H9 (cell line): ENCODE results near the gene NCKAP5. TPM values are rescaled to one million over a fixed set of nuclear protein-coding genes. Genes with fewer than 3 reads are reported as not detected.

Experiments used
- DNase-seq: peaks from one replicate; pipeline ENCODE4 v3.0.0-alpha.2; 2017
- H2AFZ ChIP-seq: one replicate; pipeline ENCODE4 v1.6.1; 2013; ENCODE audit warnings: mild to moderate bottlenecking, low read length, control low read depth, moderate library complexity
- H2AK5ac ChIP-seq: 2 replicates; pipeline ENCODE4 v1.6.1; 2013; ENCODE audit warnings: low read length, control low read depth, mixed read lengths; ENCODE audit not compliant: insufficient read length
- H2BK120ac ChIP-seq: one replicate; pipeline ENCODE4 v1.6.1; 2013; ENCODE audit warnings: low read depth, mild to moderate bottlenecking, low read length, control low read depth, inconsistent platforms; ENCODE audit not compliant: poor library complexity, severe bottlenecking
- H2BK12ac ChIP-seq: 2 replicates; pipeline ENCODE4 v1.6.1; 2013; ENCODE audit warnings: low read length, control low read depth, mixed read lengths, low read depth; ENCODE audit not compliant: insufficient read length
- H2BK15ac ChIP-seq: 2 replicates; pipeline ENCODE4 v1.6.1; 2013; ENCODE audit warnings: low read depth, low read length, control low read depth
- H2BK20ac ChIP-seq: one replicate; pipeline ENCODE4 v1.6.1; 2013; ENCODE audit warnings: low read depth, mild to moderate bottlenecking, low read length, control low read depth, inconsistent platforms; ENCODE audit not compliant: poor library complexity, severe bottlenecking
- H2BK5ac ChIP-seq: 2 replicates; pipeline ENCODE4 v1.6.1; 2013; ENCODE audit warnings: low read length, control low read depth, mixed read lengths; ENCODE audit not compliant: insufficient read length
- H3K14ac ChIP-seq: 2 replicates; pipeline ENCODE4 v1.6.1; 2013; ENCODE audit warnings: low read length, control low read depth; ENCODE audit not compliant: insufficient read depth
- H3K18ac ChIP-seq: 2 replicates; pipeline ENCODE4 v1.6.1; 2013; ENCODE audit warnings: low read depth, mild to moderate bottlenecking, mixed read lengths, low read length, control low read depth; ENCODE audit not compliant: insufficient read length
- H3K23ac ChIP-seq: 2 replicates; pipeline ENCODE4 v1.6.1; 2013; ENCODE audit warnings: low read length, control low read depth, mixed read lengths, low read depth; ENCODE audit not compliant: insufficient read length
- H3K23me2 ChIP-seq: 2 replicates; pipeline ENCODE4 v1.6.1; 2013; ENCODE audit warnings: low read depth, mild to moderate bottlenecking, mixed read lengths, low read length, control low read depth; ENCODE audit not compliant: insufficient read length, poor library complexity, severe bottlenecking
- H3K27ac ChIP-seq: 2 replicates; pipeline ENCODE4 v1.5.1; 2013; ENCODE audit warnings: low read length, control low read depth, mixed read lengths, low read depth; ENCODE audit not compliant: insufficient read length
- H3K27me3 ChIP-seq: 2 replicates; pipeline ENCODE4 v1.6.1; 2013; ENCODE audit warnings: low read length, control low read depth, inconsistent platforms; ENCODE audit not compliant: insufficient read depth
- H3K4ac ChIP-seq: 2 replicates; pipeline ENCODE4 v1.6.1; 2013; ENCODE audit warnings: low read depth, mild to moderate bottlenecking, control low read depth, inconsistent platforms, low read length, moderate library complexity
- H3K4me1 ChIP-seq: 2 replicates; pipeline ENCODE4 v1.6.1; 2013; ENCODE audit warnings: low read length, control low read depth, inconsistent platforms; ENCODE audit not compliant: insufficient read depth
- H3K4me2 ChIP-seq: 2 replicates; pipeline ENCODE4 v1.6.1; 2013; ENCODE audit warnings: low read length, control low read depth, mixed read lengths; ENCODE audit not compliant: insufficient read length, insufficient read depth
- H3K56ac ChIP-seq: 2 replicates; pipeline ENCODE4 v1.6.1; 2013; ENCODE audit warnings: low read depth, mild to moderate bottlenecking, mixed read lengths, low read length, control low read depth; ENCODE audit not compliant: insufficient read length
- H3K79me1 ChIP-seq: 2 replicates; pipeline ENCODE4 v1.6.1; 2013; ENCODE audit warnings: low read depth, mild to moderate bottlenecking, moderate library complexity, low read length, control low read depth, inconsistent platforms; ENCODE audit not compliant: insufficient read depth, poor library complexity, severe bottlenecking
- H3K79me2 ChIP-seq: 2 replicates; pipeline ENCODE4 v1.6.1; 2013; ENCODE audit warnings: low read length, control low read depth, inconsistent platforms; ENCODE audit not compliant: insufficient read depth
- H3K9ac ChIP-seq: 2 replicates; pipeline ENCODE4 v1.6.1; 2013; ENCODE audit warnings: low read length, control low read depth, mixed read lengths; ENCODE audit not compliant: insufficient read length; ENCODE audit errors: extremely low read depth
- H3K9me3 ChIP-seq: one replicate; pipeline ENCODE4 v1.6.1; 2013; ENCODE audit warnings: low read depth, low read length, inconsistent platforms; ENCODE audit not compliant: control insufficient read depth
- H3T11ph ChIP-seq: one replicate; pipeline ENCODE4 v1.6.1; 2013; ENCODE audit warnings: mild to moderate bottlenecking, low read length, control low read depth, inconsistent platforms
- H4K20me1 ChIP-seq: one replicate; pipeline ENCODE4 v1.6.1; 2013; ENCODE audit not compliant: control insufficient read depth, insufficient read length, insufficient read depth
- H4K5ac ChIP-seq: 2 replicates; pipeline ENCODE4 v1.6.1; 2013; ENCODE audit warnings: low read depth, mild to moderate bottlenecking, mixed read lengths, low read length, control low read depth; ENCODE audit not compliant: insufficient read length
- H4K8ac ChIP-seq: replicated peaks from 2 replicates; pipeline ENCODE4 v1.6.1; 2013; ENCODE audit warnings: low read length, control low read depth, mixed read lengths, low read depth; ENCODE audit not compliant: insufficient read length
- H4K91ac ChIP-seq: 2 replicates; pipeline ENCODE4 v1.6.1; 2013; ENCODE audit warnings: low read depth, mild to moderate bottlenecking, moderate library complexity, mixed read lengths, low read length, control low read depth; ENCODE audit not compliant: insufficient read length
- H3K27ac Mint-ChIP-seq, 3 experiments: 2 replicates in 2 of 3; 3 replicates in 1 of 3; pipeline ENCODE4 v1.8.0; 2020 to 2021; ENCODE audit warnings: mixed read lengths in 3 of 3, mild to moderate bottlenecking in 1 of 3, moderate library complexity in 1 of 3
- H3K27me3 Mint-ChIP-seq: 2 replicates; pipeline ENCODE4 v1.8.0; 2021; ENCODE audit warnings: low read depth, mild to moderate bottlenecking, moderate library complexity, mixed read lengths
- H3K36me3 Mint-ChIP-seq, 3 experiments: 2 replicates in 2 of 3; 3 replicates in 1 of 3; pipeline ENCODE4 v1.8.0; 2020 to 2021; ENCODE audit warnings: low read depth in 3 of 3, mixed read lengths in 3 of 3; ENCODE audit not compliant: insufficient read depth in 1 of 3
- H3K4me1 Mint-ChIP-seq, 2 experiments: 2 replicates each; pipeline ENCODE4 v1.8.0; 2020; ENCODE audit warnings: mixed read lengths in 2 of 2
- H3K4me3 Mint-ChIP-seq, 2 experiments: 2 replicates in 1 of 2; 3 replicates in 1 of 2; pipeline ENCODE4 v1.8.0; 2020 to 2021; ENCODE audit warnings: mild to moderate bottlenecking in 2 of 2, mixed read lengths in 2 of 2, moderate library complexity in 1 of 2
- H3K9me3 Mint-ChIP-seq, 2 experiments: 2 replicates in 1 of 2; 3 replicates in 1 of 2; pipeline ENCODE4 v1.8.0; 2020; ENCODE audit warnings: mild to moderate bottlenecking in 2 of 2, mixed read lengths in 2 of 2, moderate library complexity in 1 of 2
- CTCF ChIP-seq: fragments of 200-600 bp; sonication (generic); conservative IDR thresholded peaks from 3 replicates; pipeline ENCODE4 v1.8.0; 2021; ENCODE audit warnings: antibody characterized with exemption, mild to moderate bottlenecking
- WGBS: extraction: QIAGEN DNeasy Blood & Tissue Kit; methylation state at CpG from one replicate; pipeline ENCODE4 v1.1.7; 2013; ENCODE audit warnings: missing lambda C conversion rate, low lambda C conversion rate, mixed read lengths; ENCODE audit not compliant: insufficient read length; ENCODE audit errors: extremely low coverage; 5-methylcytosine and 5-hydroxymethylcytosine counted together
- total RNA-seq: library from RNA; stranded (reverse); gene quantifications from 2 replicates; pipeline ENCODE4 v1.2.1, GENCODE V29; 2021

The NCKAP5 gene
- total RNA-seq, 1 experiment from 2014 or later = 0.26 TPM

- no peak overlapping the region for H2BK5ac ChIP-seq
- H2AK5ac ChIP-seq = no peak overlapping the region
- no peak overlapping the region for H2BK12ac ChIP-seq
- H3K9me3 ChIP-seq = no peaks in the 10 kb centered on the region
- no peaks in the 10 kb centered on the region for H3K36me3 Mint-ChIP-seq
- H2AFZ ChIP-seq = no peak overlapping the region
- H3K9ac ChIP-seq = no peak overlapping the region
- no peak overlapping the region for H3T11ph ChIP-seq
- no peaks in the 10 kb centered on the region for H3K4me1 ChIP-seq
- no peak overlapping the region for H2BK15ac ChIP-seq
- H3K14ac ChIP-seq = no peak overlapping the region
- H3K9me3 Mint-ChIP-seq = no peaks in the 10 kb centered on the region; a peak in 1 of 5 replicates
- H3K27ac ChIP-seq = no peak overlapping the region
- no peak overlapping the region for H3K4ac ChIP-seq
- DNase-seq = no peak
- H3K79me2 ChIP-seq = no peaks in the 10 kb centered on the region
- no peak overlapping the region for H2BK120ac ChIP-seq
- no peak overlapping the region for H3K4me3 Mint-ChIP-seq
- H4K8ac ChIP-seq = no peak overlapping the region
- H3K27me3 ChIP-seq = no peaks in the 10 kb centered on the region
- no peaks in the 10 kb centered on the region for H3K79me1 ChIP-seq
- no CpG with 5 or more reads among the region's 2 CpGs for WGBS
- no peak overlapping the region for H3K23ac ChIP-seq
- H4K5ac ChIP-seq = no peak overlapping the region
- no peak overlapping the region for H3K18ac ChIP-seq
- no peak overlapping the region for H3K4me2 ChIP-seq
- H3K23me2 ChIP-seq = no peaks in the 10 kb centered on the region
- H3K27me3 Mint-ChIP-seq = no peaks in the 10 kb centered on the region
- H4K91ac ChIP-seq = no peak overlapping the region
- TF ChIP-seq CTCF = no peak
- H4K20me1 ChIP-seq = no peaks in the 10 kb centered on the region
- no peaks in the 10 kb centered on the region for H3K4me1 Mint-ChIP-seq
- no peak overlapping the region for H3K56ac ChIP-seq
- H2BK20ac ChIP-seq = no peak overlapping the region
- no peak overlapping the region for H3K27ac Mint-ChIP-seq
These were observed 605.1 kb downstream of the NCKAP5 start for GRCh38 chr2:132963161-132963560.
